WTC11 (cell line): ENCODE results near the gene LINS1. TPM values are rescaled to one million over a fixed set of nuclear protein-coding genes. Genes with fewer than 3 reads are reported as not detected.

Experiments used
- ATAC-seq: fragments of 200-7000 bp; cut with Tn5 transposase; 2 replicates; pipeline ENCODE4 v1.10.0; 2021; ENCODE audit warnings: mild to moderate bottlenecking, moderate library complexity
- CTCF ChIA-PET: fragments of 300-600 bp; sonication (Branson Sonifier 250); formaldehyde crosslinking; loops from one replicate; lab custom pipeline; 2021; ENCODE audit warnings: antibody characterized with exemption; lab: Charles Lee
- POLR2A ChIA-PET: fragments of 350-600 bp; sonication (Branson Sonifier 250); formaldehyde crosslinking; loops from one replicate; lab custom pipeline; 2021; ENCODE audit warnings: antibody characterized with exemption; lab: Charles Lee
- DNase-seq: peaks from one replicate; pipeline ENCODE4 v3.0.0; 2021; ENCODE audit warnings: low spot score
- H3K27ac Mint-ChIP-seq: 2 replicates; pipeline ENCODE4 v1.8.0; 2021; ENCODE audit warnings: mixed read lengths
- H3K27me3 Mint-ChIP-seq: 2 replicates; pipeline ENCODE4 v1.8.0; 2021; ENCODE audit warnings: low read depth, mild to moderate bottlenecking, moderate library complexity, mixed read lengths
- H3K36me3 Mint-ChIP-seq: 2 replicates; pipeline ENCODE4 v1.8.0; 2021; ENCODE audit warnings: mixed read lengths
- H3K4me1 Mint-ChIP-seq: 2 replicates; pipeline ENCODE4 v1.8.0; 2022; ENCODE audit warnings: mixed read lengths
- H3K4me3 Mint-ChIP-seq: 2 replicates; pipeline ENCODE4 v1.8.0; 2021; ENCODE audit warnings: mild to moderate bottlenecking, moderate library complexity, mixed read lengths
- H3K9me3 Mint-ChIP-seq: 2 replicates; pipeline ENCODE4 v1.8.0; 2021; ENCODE audit warnings: mixed read lengths
- CDX4 ChIP-seq: fragments of 250-450 bp; sonication (Bioruptor Pico); IDR thresholded peaks from 2 replicates; pipeline ENCODE4 v1.9.0; 2021; ENCODE audit warnings: moderate library complexity, mild to moderate bottlenecking, inconsistent platforms, borderline replicate concordance
- E2F1 ChIP-seq: sonication (generic); formaldehyde crosslinking; IDR thresholded peaks from 2 replicates; pipeline ENCODE4 v1.8.0; 2022; ENCODE audit warnings: mild to moderate bottlenecking, missing genetic modification reagents
- E2F5 ChIP-seq: sonication (generic); formaldehyde crosslinking; IDR thresholded peaks from 2 replicates; pipeline ENCODE4 v1.8.1; 2022; ENCODE audit warnings: mild to moderate bottlenecking, moderate library complexity, missing genetic modification reagents
- ELF4 ChIP-seq: sonication (generic); formaldehyde crosslinking; IDR thresholded peaks from 2 replicates; pipeline ENCODE4 v1.8.1; 2022; ENCODE audit warnings: low read depth, mild to moderate bottlenecking, moderate library complexity, missing genetic modification reagents
- ERG ChIP-seq: fragments of 250-450 bp; sonication (Bioruptor Pico); IDR thresholded peaks from 2 replicates; pipeline ENCODE4 v1.8.0; 2021; ENCODE audit warnings: mild to moderate bottlenecking
- ETV6 ChIP-seq: sonication (generic); formaldehyde crosslinking; IDR thresholded peaks from 2 replicates; pipeline ENCODE4 v1.8.1; 2022; ENCODE audit warnings: mild to moderate bottlenecking, missing genetic modification reagents
- GRHL2 ChIP-seq: fragments of 250-450 bp; sonication (Bioruptor Pico); IDR thresholded peaks from 2 replicates; pipeline ENCODE4 v1.8.0; 2022; ENCODE audit warnings: mild to moderate bottlenecking, moderate library complexity; ENCODE audit not compliant: insufficient replicate concordance, severe bottlenecking
- GTF2I ChIP-seq: fragments of 250-450 bp; sonication (Bioruptor Pico); conservative IDR thresholded peaks from 2 replicates; pipeline ENCODE4 v1.4.0; 2021; ENCODE audit warnings: mild to moderate bottlenecking
- JUN ChIP-seq: sonication (generic); formaldehyde crosslinking; IDR thresholded peaks from 2 replicates; pipeline ENCODE4 v1.8.0; 2023; ENCODE audit warnings: mild to moderate bottlenecking, missing genetic modification reagents
- NFYB ChIP-seq: sonication (generic); formaldehyde crosslinking; conservative IDR thresholded peaks from 2 replicates; pipeline ENCODE4 v1.8.0; 2022; ENCODE audit warnings: low read depth, missing genetic modification reagents
- TCF7 ChIP-seq: sonication (generic); formaldehyde crosslinking; IDR thresholded peaks from 2 replicates; pipeline ENCODE4 v1.8.0; 2022; ENCODE audit warnings: mild to moderate bottlenecking, low read depth, missing genetic modification reagents, moderate library complexity
- TEAD1 ChIP-seq: sonication (generic); formaldehyde crosslinking; IDR thresholded peaks from 2 replicates; pipeline ENCODE4 v1.8.0; 2022; ENCODE audit warnings: mild to moderate bottlenecking, missing genetic modification reagents
- ZNF232 ChIP-seq: sonication (generic); formaldehyde crosslinking; IDR thresholded peaks from 2 replicates; pipeline ENCODE4 v1.8.0; 2022; ENCODE audit warnings: mild to moderate bottlenecking, missing genetic modification reagents
- ZNF317 ChIP-seq: sonication (generic); formaldehyde crosslinking; IDR thresholded peaks from 2 replicates; pipeline ENCODE4 v1.8.1; 2023; ENCODE audit warnings: low read depth, mild to moderate bottlenecking, moderate library complexity, missing genetic modification reagents, borderline replicate concordance
- ZNF416 ChIP-seq: fragments of 250-450 bp; sonication (Bioruptor Pico); IDR thresholded peaks from 2 replicates; pipeline ENCODE4 v1.9.0; 2021; ENCODE audit warnings: mild to moderate bottlenecking, inconsistent platforms
- total RNA-seq: library from RNA; stranded (reverse); gene quantifications from 3 replicates; pipeline ENCODE4 v1.2.3, GENCODE V29; 2021
- TF ChIP-seq, protein P1 (sequence below): sonication (generic); formaldehyde crosslinking; IDR thresholded peaks from 2 replicates; pipeline ENCODE4 v1.8.0; 2022; ENCODE audit warnings: missing genetic modification reagents
- TF ChIP-seq, protein P2 (sequence below): fragments of 200-600 bp; IDR thresholded peaks from 2 replicates; pipeline ENCODE4 v1.8.0; 2022; ENCODE audit warnings: antibody characterized with exemption
- TF ChIP-seq, protein P3 (sequence below): fragments of 250-450 bp; sonication (Bioruptor Pico); IDR thresholded peaks from 2 replicates; pipeline ENCODE4 v1.9.0; 2021; ENCODE audit warnings: mild to moderate bottlenecking, borderline replicate concordance
- TF ChIP-seq, protein P4 (sequence below): fragments of 250-450 bp; sonication (Bioruptor Pico); IDR thresholded peaks from 2 replicates; pipeline ENCODE4 v1.9.0; 2021; ENCODE audit warnings: mild to moderate bottlenecking

LINS1 gene
- total RNA-seq, 1 experiment from 2014 or later = 10.4 TPM

- DNase-seq (no peak), ATAC-seq (no peak)
- Mint-ChIP-seq H3K4me1 (no peaks in the 10 kb centered on the region), H3K27ac (no peak overlapping the region), H3K4me3 (no peak overlapping the region), H3K9me3 (peaks cover 34% of the 10 kb centered on the region)
- ChIA-PET CTCF (no interaction called here), POLR2A (no interaction called here)
- TF ChIP-seq ZNF317 (CRISPR knock-in tag) (no peak), GTF2I (CRISPR knock-in tag) (no peak), JUN (CRISPR knock-in tag) (no peak), ERG (CRISPR knock-in tag) (no peak), CDX4 (CRISPR knock-in tag) (no peak), GRHL2 (CRISPR knock-in tag) (no peak), TCF7 (CRISPR knock-in tag) (no peak), ZNF416 (CRISPR knock-in tag) (no peak), ZNF232 (no peak), E2F1 (no peak), TEAD1 (CRISPR knock-in tag) (no peak), ETV6 (no peak), NFYB (CRISPR knock-in tag) (no peak), ELF4 (no peak), E2F5 (no peak)
- TF ChIP-seq, protein P1, sequence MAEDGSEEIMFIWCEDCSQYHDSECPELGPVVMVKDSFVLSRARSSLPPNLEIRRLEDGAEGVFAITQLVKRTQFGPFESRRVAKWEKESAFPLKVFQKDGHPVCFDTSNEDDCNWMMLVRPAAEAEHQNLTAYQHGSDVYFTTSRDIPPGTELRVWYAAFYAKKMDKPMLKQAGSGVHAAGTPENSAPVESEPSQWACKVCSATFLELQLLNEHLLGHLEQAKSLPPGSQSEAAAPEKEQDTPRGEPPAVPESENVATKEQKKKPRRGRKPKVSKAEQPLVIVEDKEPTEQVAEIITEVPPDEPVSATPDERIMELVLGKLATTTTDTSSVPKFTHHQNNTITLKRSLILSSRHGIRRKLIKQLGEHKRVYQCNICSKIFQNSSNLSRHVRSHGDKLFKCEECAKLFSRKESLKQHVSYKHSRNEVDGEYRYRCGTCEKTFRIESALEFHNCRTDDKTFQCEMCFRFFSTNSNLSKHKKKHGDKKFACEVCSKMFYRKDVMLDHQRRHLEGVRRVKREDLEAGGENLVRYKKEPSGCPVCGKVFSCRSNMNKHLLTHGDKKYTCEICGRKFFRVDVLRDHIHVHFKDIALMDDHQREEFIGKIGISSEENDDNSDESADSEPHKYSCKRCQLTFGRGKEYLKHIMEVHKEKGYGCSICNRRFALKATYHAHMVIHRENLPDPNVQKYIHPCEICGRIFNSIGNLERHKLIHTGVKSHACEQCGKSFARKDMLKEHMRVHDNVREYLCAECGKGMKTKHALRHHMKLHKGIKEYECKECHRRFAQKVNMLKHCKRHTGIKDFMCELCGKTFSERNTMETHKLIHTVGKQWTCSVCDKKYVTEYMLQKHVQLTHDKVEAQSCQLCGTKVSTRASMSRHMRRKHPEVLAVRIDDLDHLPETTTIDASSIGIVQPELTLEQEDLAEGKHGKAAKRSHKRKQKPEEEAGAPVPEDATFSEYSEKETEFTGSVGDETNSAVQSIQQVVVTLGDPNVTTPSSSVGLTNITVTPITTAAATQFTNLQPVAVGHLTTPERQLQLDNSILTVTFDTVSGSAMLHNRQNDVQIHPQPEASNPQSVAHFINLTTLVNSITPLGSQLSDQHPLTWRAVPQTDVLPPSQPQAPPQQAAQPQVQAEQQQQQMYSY = no peak
- TF ChIP-seq, protein P2, sequence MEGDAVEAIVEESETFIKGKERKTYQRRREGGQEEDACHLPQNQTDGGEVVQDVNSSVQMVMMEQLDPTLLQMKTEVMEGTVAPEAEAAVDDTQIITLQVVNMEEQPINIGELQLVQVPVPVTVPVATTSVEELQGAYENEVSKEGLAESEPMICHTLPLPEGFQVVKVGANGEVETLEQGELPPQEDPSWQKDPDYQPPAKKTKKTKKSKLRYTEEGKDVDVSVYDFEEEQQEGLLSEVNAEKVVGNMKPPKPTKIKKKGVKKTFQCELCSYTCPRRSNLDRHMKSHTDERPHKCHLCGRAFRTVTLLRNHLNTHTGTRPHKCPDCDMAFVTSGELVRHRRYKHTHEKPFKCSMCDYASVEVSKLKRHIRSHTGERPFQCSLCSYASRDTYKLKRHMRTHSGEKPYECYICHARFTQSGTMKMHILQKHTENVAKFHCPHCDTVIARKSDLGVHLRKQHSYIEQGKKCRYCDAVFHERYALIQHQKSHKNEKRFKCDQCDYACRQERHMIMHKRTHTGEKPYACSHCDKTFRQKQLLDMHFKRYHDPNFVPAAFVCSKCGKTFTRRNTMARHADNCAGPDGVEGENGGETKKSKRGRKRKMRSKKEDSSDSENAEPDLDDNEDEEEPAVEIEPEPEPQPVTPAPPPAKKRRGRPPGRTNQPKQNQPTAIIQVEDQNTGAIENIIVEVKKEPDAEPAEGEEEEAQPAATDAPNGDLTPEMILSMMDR = no peak
- TF ChIP-seq, protein P3, sequence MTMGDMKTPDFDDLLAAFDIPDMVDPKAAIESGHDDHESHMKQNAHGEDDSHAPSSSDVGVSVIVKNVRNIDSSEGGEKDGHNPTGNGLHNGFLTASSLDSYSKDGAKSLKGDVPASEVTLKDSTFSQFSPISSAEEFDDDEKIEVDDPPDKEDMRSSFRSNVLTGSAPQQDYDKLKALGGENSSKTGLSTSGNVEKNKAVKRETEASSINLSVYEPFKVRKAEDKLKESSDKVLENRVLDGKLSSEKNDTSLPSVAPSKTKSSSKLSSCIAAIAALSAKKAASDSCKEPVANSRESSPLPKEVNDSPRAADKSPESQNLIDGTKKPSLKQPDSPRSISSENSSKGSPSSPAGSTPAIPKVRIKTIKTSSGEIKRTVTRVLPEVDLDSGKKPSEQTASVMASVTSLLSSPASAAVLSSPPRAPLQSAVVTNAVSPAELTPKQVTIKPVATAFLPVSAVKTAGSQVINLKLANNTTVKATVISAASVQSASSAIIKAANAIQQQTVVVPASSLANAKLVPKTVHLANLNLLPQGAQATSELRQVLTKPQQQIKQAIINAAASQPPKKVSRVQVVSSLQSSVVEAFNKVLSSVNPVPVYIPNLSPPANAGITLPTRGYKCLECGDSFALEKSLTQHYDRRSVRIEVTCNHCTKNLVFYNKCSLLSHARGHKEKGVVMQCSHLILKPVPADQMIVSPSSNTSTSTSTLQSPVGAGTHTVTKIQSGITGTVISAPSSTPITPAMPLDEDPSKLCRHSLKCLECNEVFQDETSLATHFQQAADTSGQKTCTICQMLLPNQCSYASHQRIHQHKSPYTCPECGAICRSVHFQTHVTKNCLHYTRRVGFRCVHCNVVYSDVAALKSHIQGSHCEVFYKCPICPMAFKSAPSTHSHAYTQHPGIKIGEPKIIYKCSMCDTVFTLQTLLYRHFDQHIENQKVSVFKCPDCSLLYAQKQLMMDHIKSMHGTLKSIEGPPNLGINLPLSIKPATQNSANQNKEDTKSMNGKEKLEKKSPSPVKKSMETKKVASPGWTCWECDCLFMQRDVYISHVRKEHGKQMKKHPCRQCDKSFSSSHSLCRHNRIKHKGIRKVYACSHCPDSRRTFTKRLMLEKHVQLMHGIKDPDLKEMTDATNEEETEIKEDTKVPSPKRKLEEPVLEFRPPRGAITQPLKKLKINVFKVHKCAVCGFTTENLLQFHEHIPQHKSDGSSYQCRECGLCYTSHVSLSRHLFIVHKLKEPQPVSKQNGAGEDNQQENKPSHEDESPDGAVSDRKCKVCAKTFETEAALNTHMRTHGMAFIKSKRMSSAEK (CRISPR knock-in tag) = no peak
- TF ChIP-seq, protein P4, sequence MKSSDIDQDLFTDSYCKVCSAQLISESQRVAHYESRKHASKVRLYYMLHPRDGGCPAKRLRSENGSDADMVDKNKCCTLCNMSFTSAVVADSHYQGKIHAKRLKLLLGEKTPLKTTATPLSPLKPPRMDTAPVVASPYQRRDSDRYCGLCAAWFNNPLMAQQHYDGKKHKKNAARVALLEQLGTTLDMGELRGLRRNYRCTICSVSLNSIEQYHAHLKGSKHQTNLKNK = no peak
- TF ChIP-seq, all 79 proteins: peak for 0
- Mint-ChIP-seq H3K36me3 (peaks cover 20% of the 10 kb centered on the region), H3K27me3 (peaks cover 5% of the 10 kb centered on the region; the same call in 1 of the 2 replicates)
These were observed 65.3 kb downstream of the LINS1 start for GRCh38 chr15:100536733-100537132.
